Keratinocyte (primary cell): ENCODE results near the gene RGS10. TPM values are rescaled to one million over a fixed set of nuclear protein-coding genes. Genes with fewer than 3 reads are reported as not detected.

Source experiments
- DNase-seq: peaks from one replicate; pipeline ENCODE4 v3.0.0-alpha.2; 2011; ENCODE audit warnings: low read depth, missing footprints, low spot score
- FAIRE-seq: peaks from 2 replicates; lab custom pipeline; 2011; peaks lifted over from hg19 to GRCh38; lab: Jason Lieb, UNC
- H2AFZ ChIP-seq: 2 replicates; pipeline ENCODE4 v1.6.0; 2012; ENCODE audit warnings: low read length, control low read depth, inconsistent platforms; ENCODE audit not compliant: control insufficient read depth
- H3K27ac ChIP-seq: 2 replicates; pipeline ENCODE4 v1.5.1; 2011; ENCODE audit warnings: low read length; ENCODE audit not compliant: control insufficient read depth, insufficient read depth
- H3K27me3 ChIP-seq: 3 replicates; pipeline ENCODE4 v1.6.0; 2011; ENCODE audit warnings: low read length; ENCODE audit not compliant: control insufficient read depth, insufficient read depth; ENCODE audit errors: extremely low read depth
- H3K36me3 ChIP-seq, 2 experiments: 2 replicates in 1 of 2; 3 replicates in 1 of 2; pipeline ENCODE4 v1.5.1; 2011; ENCODE audit warnings: low read length in 2 of 2, mild to moderate bottlenecking in 1 of 2; ENCODE audit not compliant: control insufficient read depth in 2 of 2, insufficient read depth in 2 of 2; ENCODE audit errors: extremely low read depth in 1 of 2
- H3K4me1 ChIP-seq: 3 replicates; pipeline ENCODE4 v1.5.1; 2011; ENCODE audit warnings: low read length; ENCODE audit not compliant: control insufficient read depth, insufficient read depth; ENCODE audit errors: extremely low read depth
- H3K4me2 ChIP-seq: 3 replicates; pipeline ENCODE4 v1.6.0; 2011; ENCODE audit warnings: low read depth, low read length; ENCODE audit not compliant: control insufficient read depth, insufficient read depth; ENCODE audit errors: extremely low read depth
- H3K4me3 ChIP-seq, 3 experiments: fragments of 200-600 bp in 1 of 3; sonication (generic) in 1 of 3; 2 replicates in 2 of 3; 3 replicates in 1 of 3; pipeline ENCODE4 v1.5.1; 2011 to 2016; ENCODE audit warnings: low read length in 3 of 3, mild to moderate bottlenecking in 3 of 3, control low read depth in 2 of 3, inconsistent platforms in 1 of 3, low read depth in 1 of 3, mixed read lengths in 1 of 3, mixed run types in 1 of 3, moderate library complexity in 1 of 3; ENCODE audit not compliant: control insufficient read depth in 2 of 3, insufficient read depth in 2 of 3; ENCODE audit errors: extremely low read depth in 1 of 3
- H3K79me2 ChIP-seq: 2 replicates; pipeline ENCODE4 v1.6.0; 2012; ENCODE audit warnings: low read length; ENCODE audit not compliant: control insufficient read depth, insufficient read depth
- H3K9ac ChIP-seq: 3 replicates; pipeline ENCODE4 v1.6.0; 2011; ENCODE audit warnings: low read length; ENCODE audit not compliant: control insufficient read depth, insufficient read depth; ENCODE audit errors: extremely low read depth
- H3K9me1 ChIP-seq: 3 replicates; pipeline ENCODE4 v1.6.0; 2011; ENCODE audit warnings: low read length; ENCODE audit not compliant: control insufficient read depth, insufficient read depth; ENCODE audit errors: extremely low read depth
- H3K9me3 ChIP-seq: 2 replicates; pipeline ENCODE4 v1.5.1; 2012; ENCODE audit warnings: low read depth, low read length; ENCODE audit not compliant: control insufficient read depth
- H4K20me1 ChIP-seq: 3 replicates; pipeline ENCODE4 v1.6.0; 2011; ENCODE audit warnings: low read length; ENCODE audit not compliant: control insufficient read depth, insufficient read depth; ENCODE audit errors: extremely low read depth
- CTCF ChIP-seq, 3 experiments: IDR thresholded peaks in 1 of 3; conservative IDR thresholded peaks in 1 of 3; optimal IDR thresholded peaks in 1 of 3; 2 replicates in 2 of 3; 3 replicates in 1 of 3; pipeline versions ENCODE3 to v1.5.1; 2011; ENCODE audit warnings: low read length in 3 of 3, mild to moderate bottlenecking in 3 of 3, moderate library complexity in 2 of 3, control low read depth in 1 of 3, inconsistent platforms in 1 of 3; ENCODE audit not compliant: insufficient read depth in 2 of 3; ENCODE audit errors: extremely low read depth in 1 of 3
- EZH2 ChIP-seq: IDR thresholded peaks from one replicate; pipeline ENCODE4 v1.6.1; 2012; ENCODE audit warnings: inconsistent platforms, mild to moderate bottlenecking, low read length, moderate library complexity
- dilution Hi-C: fragments of 300-500 bp; cut with MboI; formaldehyde crosslinking; loops from one replicate; pipeline ENCODE4 v1.7.0; 2020; ENCODE audit warnings: low sequenced_read_pairs; ENCODE audit not compliant: extremely low pct_ligation_motif_present
- polyA plus RNA-seq, 5 experiments: library from polyadenylated mRNA; depleted of rRNA in 3 of 5; stranded (reverse) in 3 of 5; stranded (forward) in 1 of 5; unstranded in 1 of 5; fragments of >200 nt; gene quantifications; 1 replicate in 1 of 5; 2 replicates in 3 of 5; 3 replicates in 1 of 5; pipeline versions ENCODE4 v1.2.1 to v1.2.3, GENCODE V29; 2011 to 2012; ENCODE audit warnings: missing spikeins in 2 of 5, low read depth in 1 of 5, low replicate concordance in 1 of 5

The RGS10 gene
- polyA plus RNA-seq, 1 donor (not counting 4 experiments of a cell fraction or from before 2014, with no cell fraction given), result 87.8 TPM

GRCh38 chr10:119555178-119555784, 12.8 kb upstream of the RGS10 start:
- Histone ChIP-seq H3K4me1 (no peaks in the 10 kb centered on the region), H2AFZ (no peak overlapping the region), H3K4me2 (no peak overlapping the region), H3K27me3 (no peaks in the 10 kb centered on the region), H3K4me3 (no peak overlapping the region), H3K9me1 (no peaks in the 10 kb centered on the region), H3K27ac (no peak overlapping the region), H4K20me1 (no peaks in the 10 kb centered on the region), H3K36me3 (no peaks in the 10 kb centered on the region), H3K9me3 (no peaks in the 10 kb centered on the region), H3K9ac (no peak overlapping the region), H3K79me2 (no peaks in the 10 kb centered on the region)
- TF ChIP-seq CTCF (optimal IDR thresholded peaks at IDR 0.05 in 1 of 3, IDR thresholded peaks at IDR 0.05 in 1 of 3, conservative IDR thresholded peaks at IDR 0.05 in 1 of 3; ENCODE audit: extremely low read depth in 1 of 3, insufficient read depth in 2 of 3, low read length in 3 of 3) (no peak), EZH2 (no peak)
- DNase-seq (no peak), FAIRE-seq (no peak)
- dilution Hi-C loops, result no loop called here

- Histone ChIP-seq H3K9me3 (no peaks in the 10 kb centered on the region), H2AFZ (no peak overlapping the region), H3K27ac (no peak overlapping the region), H3K9me1 (no peaks in the 10 kb centered on the region), H3K79me2 (no peaks in the 10 kb centered on the region), H3K27me3 (no peaks in the 10 kb centered on the region), H3K4me3 (no peak overlapping the region), H4K20me1 (no peaks in the 10 kb centered on the region), H3K9ac (no peak overlapping the region), H3K36me3 (no peaks in the 10 kb centered on the region), H3K4me2 (no peak overlapping the region), H3K4me1 (peaks cover 24% of the 10 kb centered on the region)
- dilution Hi-C loops, result no loop called here
- FAIRE-seq, result no peak
- no peak for DNase-seq
- TF ChIP-seq EZH2 (no peak), CTCF (optimal IDR thresholded peaks at IDR 0.05 in 1 of 3, IDR thresholded peaks at IDR 0.05 in 1 of 3, conservative IDR thresholded peaks at IDR 0.05 in 1 of 3; ENCODE audit: extremely low read depth in 1 of 3, insufficient read depth in 2 of 3, low read length in 3 of 3) (no peak)
These were observed 8.3 kb upstream of the RGS10 start for GRCh38 chr10:119550827-119551226.
